ENCODE measurements around the gene DLG4.

DNA sequence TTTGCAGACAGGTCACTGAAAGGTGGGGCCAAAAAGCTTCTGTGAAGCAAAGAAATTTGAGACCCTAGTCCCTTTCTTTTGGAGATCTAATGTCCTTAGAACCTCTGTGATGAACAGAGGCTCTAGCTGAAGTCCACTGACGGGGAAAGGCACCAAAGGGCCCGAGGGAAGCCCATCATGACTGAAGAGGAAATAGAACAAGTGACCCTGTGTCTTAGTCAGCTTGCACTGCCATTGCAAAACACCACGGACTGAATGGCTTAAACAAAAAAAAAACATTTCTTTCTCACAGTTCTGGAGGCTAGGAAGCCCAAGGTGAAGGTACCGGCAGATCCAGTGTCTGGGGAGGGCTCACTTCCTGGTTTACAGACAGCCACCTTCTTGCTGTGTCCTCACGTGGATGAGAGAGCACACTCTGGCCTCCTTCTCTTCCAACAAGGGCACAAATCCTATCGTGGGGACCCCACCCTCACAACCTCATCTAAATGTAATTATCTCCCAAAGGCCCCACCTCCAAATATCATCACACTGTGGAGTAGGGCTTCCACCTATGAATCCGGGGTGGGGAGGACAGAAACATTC lies 80.7 kb downstream of the DLG4 start:
- TF ChIP-seq, protein P1, sequence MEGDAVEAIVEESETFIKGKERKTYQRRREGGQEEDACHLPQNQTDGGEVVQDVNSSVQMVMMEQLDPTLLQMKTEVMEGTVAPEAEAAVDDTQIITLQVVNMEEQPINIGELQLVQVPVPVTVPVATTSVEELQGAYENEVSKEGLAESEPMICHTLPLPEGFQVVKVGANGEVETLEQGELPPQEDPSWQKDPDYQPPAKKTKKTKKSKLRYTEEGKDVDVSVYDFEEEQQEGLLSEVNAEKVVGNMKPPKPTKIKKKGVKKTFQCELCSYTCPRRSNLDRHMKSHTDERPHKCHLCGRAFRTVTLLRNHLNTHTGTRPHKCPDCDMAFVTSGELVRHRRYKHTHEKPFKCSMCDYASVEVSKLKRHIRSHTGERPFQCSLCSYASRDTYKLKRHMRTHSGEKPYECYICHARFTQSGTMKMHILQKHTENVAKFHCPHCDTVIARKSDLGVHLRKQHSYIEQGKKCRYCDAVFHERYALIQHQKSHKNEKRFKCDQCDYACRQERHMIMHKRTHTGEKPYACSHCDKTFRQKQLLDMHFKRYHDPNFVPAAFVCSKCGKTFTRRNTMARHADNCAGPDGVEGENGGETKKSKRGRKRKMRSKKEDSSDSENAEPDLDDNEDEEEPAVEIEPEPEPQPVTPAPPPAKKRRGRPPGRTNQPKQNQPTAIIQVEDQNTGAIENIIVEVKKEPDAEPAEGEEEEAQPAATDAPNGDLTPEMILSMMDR (conservative IDR thresholded peaks at IDR 0.05 in 1 of 2, IDR thresholded peaks at IDR 0.05 in 1 of 2; ENCODE audit: extremely low read depth in 1 of 2, insufficient read depth in 1 of 2, low read depth in 1 of 2, low read length in 2 of 2), result no peak
- no peak for TF ChIP-seq EZH2 (IDR thresholded peaks at IDR 0.05; ENCODE audit: borderline replicate concordance, low read length)

Measured in mammary epithelial cell (primary cell).